ENCODE measurements around the gene MPP4. TPM values are rescaled to one million over a fixed set of nuclear protein-coding genes. Genes with fewer than 3 reads are reported as not detected.

MPP4 gene
- polyA plus RNA-seq, 1 experiment: 8.6 TPM

GRCh38 chr2:201642086-201642578 lies 56.3 kb downstream of the MPP4 start:
- DNase-seq (ENCODE audit: low read depth, low spot score): no peak
- ChIA-PET POLR2A (interaction anchor here (0.6 to 1.4 kb wide), 3 partner anchors 13 to 239 kb away, joined by 3 to 8 read pairs (median 3); partner anchors contain the start of genes STRADB and TRAK2), CTCF (no interaction called here)
- Histone ChIP-seq H3K27me3 (ENCODE audit: control insufficient read depth, insufficient read depth, low read length) (no peaks in the 10 kb centered on the region), H3K9me3 (ENCODE audit: control insufficient read depth, insufficient read depth, low read length) (no peaks in the 10 kb centered on the region; the same call in 1 of the 2 replicates), H3K27ac (ENCODE audit: low read depth, low read length) (peak overlapping the region; percentile 94), H3K4me3 (ENCODE audit: low read depth, low read length) (peak overlapping the region; percentile 91)
- TF ChIP-seq CTCF (IDR thresholded peaks at IDR 0.05; ENCODE audit: low read depth, low read length): no peak

GRCh38 chr2:201639205-201639604 lies 59.2 kb downstream of the MPP4 start:
- no peak overlapping the region for H3K4me3 ChIP-seq (ENCODE audit: low read depth, low read length)
- CTCF ChIA-PET: no interaction called here
- TF ChIP-seq CTCF (IDR thresholded peaks at IDR 0.05; ENCODE audit: low read depth, low read length): no peak
- H3K27me3 ChIP-seq (ENCODE audit: control insufficient read depth, insufficient read depth, low read length): no peaks in the 10 kb centered on the region
- POLR2A ChIA-PET: no interaction called here
- H3K9me3 ChIP-seq (ENCODE audit: control insufficient read depth, insufficient read depth, low read length): no peaks in the 10 kb centered on the region; the same call in 1 of the 2 replicates
- no peak overlapping the region for H3K27ac ChIP-seq (ENCODE audit: low read depth, low read length)
- DNase-seq (ENCODE audit: low read depth, low spot score): no peak

- no peak for TF ChIP-seq CTCF (IDR thresholded peaks at IDR 0.05; ENCODE audit: low read depth, low read length)
- ChIA-PET CTCF (interaction anchor here (0.6 kb wide), 1 partner anchor 307 kb away, joined by 3 read pairs; no protein-coding TSS in a partner anchor), POLR2A (no interaction called here)
- Histone ChIP-seq H3K27ac (ENCODE audit: low read depth, low read length) (no peak overlapping the region), H3K9me3 (ENCODE audit: control insufficient read depth, insufficient read depth, low read length) (no peaks in the 10 kb centered on the region; the same call in 1 of the 2 replicates), H3K27me3 (ENCODE audit: control insufficient read depth, insufficient read depth, low read length) (no peaks in the 10 kb centered on the region), H3K4me3 (ENCODE audit: low read depth, low read length) (no peak overlapping the region)
- DNase-seq (ENCODE audit: low read depth, low spot score): no peak
Observed at GRCh38 chr2:201638326-201638725, 60.1 kb downstream of the MPP4 start.

GRCh38 chr2:201633661-201634249 lies 64.7 kb downstream of the MPP4 start:
- no peaks in the 10 kb centered on the region for H3K9me3 ChIP-seq (ENCODE audit: control insufficient read depth, insufficient read depth, low read length)
- TF ChIP-seq CTCF (IDR thresholded peaks at IDR 0.05; ENCODE audit: low read depth, low read length): no peak
- no peak overlapping the region for H3K27ac ChIP-seq (ENCODE audit: low read depth, low read length)
- CTCF ChIA-PET: no interaction called here
- H3K27me3 ChIP-seq (ENCODE audit: control insufficient read depth, insufficient read depth, low read length): no peaks in the 10 kb centered on the region
- no peak for DNase-seq (ENCODE audit: low read depth, low spot score)
- no peak overlapping the region for H3K4me3 ChIP-seq (ENCODE audit: low read depth, low read length)
- POLR2A ChIA-PET: no interaction called here

GRCh38 chr2:201631041-201631440 lies 67.4 kb downstream of the MPP4 start:
- no peak overlapping the region for H3K27ac ChIP-seq (ENCODE audit: low read depth, low read length)
- no peaks in the 10 kb centered on the region for H3K27me3 ChIP-seq (ENCODE audit: control insufficient read depth, insufficient read depth, low read length)
- POLR2A ChIA-PET: no interaction called here
- CTCF ChIA-PET: no interaction called here
- DNase-seq (ENCODE audit: low read depth, low spot score): no peak
- H3K4me3 ChIP-seq (ENCODE audit: low read depth, low read length): no peak overlapping the region
- H3K9me3 ChIP-seq (ENCODE audit: control insufficient read depth, insufficient read depth, low read length): no peaks in the 10 kb centered on the region
- no peak for TF ChIP-seq CTCF (IDR thresholded peaks at IDR 0.05; ENCODE audit: low read depth, low read length)
